WTC11 (cell line): ENCODE results near the gene CD1D.

Source experiments
- CREB1 ChIP-seq: sonication (generic); formaldehyde crosslinking; IDR thresholded peaks from 2 replicates; pipeline ENCODE4 v1.8.0; 2023; ENCODE audit warnings: mild to moderate bottlenecking, missing genetic modification reagents
- CTCF ChIP-seq: fragments of 200-600 bp; IDR thresholded peaks from 2 replicates; pipeline ENCODE4 v1.8.0; 2022; ENCODE audit warnings: antibody characterized with exemption
- ESRRA ChIP-seq: sonication (generic); formaldehyde crosslinking; IDR thresholded peaks from 2 replicates; pipeline ENCODE4 v1.8.1; 2022; ENCODE audit warnings: mild to moderate bottlenecking, missing genetic modification reagents, borderline replicate concordance
- MYBL2 ChIP-seq: sonication (generic); formaldehyde crosslinking; IDR thresholded peaks from 2 replicates; pipeline ENCODE4 v1.8.1; 2023; ENCODE audit warnings: mild to moderate bottlenecking, moderate library complexity, missing genetic modification reagents
- PRDM15 ChIP-seq: sonication (generic); formaldehyde crosslinking; IDR thresholded peaks from 2 replicates; pipeline ENCODE4 v1.8.0; 2022; ENCODE audit warnings: missing genetic modification reagents
- STAT6 ChIP-seq: sonication (generic); formaldehyde crosslinking; conservative IDR thresholded peaks from 2 replicates; pipeline ENCODE4 v1.8.1; 2023; ENCODE audit warnings: mild to moderate bottlenecking, low read depth, missing genetic modification reagents, moderate library complexity
- USF2 ChIP-seq: sonication (generic); formaldehyde crosslinking; IDR thresholded peaks from 2 replicates; pipeline ENCODE4 v1.8.1; 2023; ENCODE audit warnings: mild to moderate bottlenecking, missing genetic modification reagents, moderate library complexity
- ZNF121 ChIP-seq: sonication (generic); formaldehyde crosslinking; IDR thresholded peaks from 2 replicates; pipeline ENCODE4 v1.8.0; 2023; ENCODE audit warnings: missing genetic modification reagents
- TF ChIP-seq, protein P1 (sequence below): sonication (generic); formaldehyde crosslinking; IDR thresholded peaks from 2 replicates; pipeline ENCODE4 v1.8.0; 2022; ENCODE audit warnings: mild to moderate bottlenecking, missing genetic modification reagents

GRCh38 chr1:158149577-158150269 lies 31.0 kb upstream of the CD1D start:
- TF ChIP-seq CTCF, result no peak
- TF ChIP-seq MYBL2 (CRISPR knock-in tag), result no peak
- TF ChIP-seq USF2 (CRISPR knock-in tag), result peak; percentile 35
- no peak for TF ChIP-seq STAT6 (CRISPR knock-in tag)
- TF ChIP-seq PRDM15 (CRISPR knock-in tag), result no peak
- TF ChIP-seq ZNF121 (CRISPR knock-in tag), result no peak
- TF ChIP-seq, protein P1, sequence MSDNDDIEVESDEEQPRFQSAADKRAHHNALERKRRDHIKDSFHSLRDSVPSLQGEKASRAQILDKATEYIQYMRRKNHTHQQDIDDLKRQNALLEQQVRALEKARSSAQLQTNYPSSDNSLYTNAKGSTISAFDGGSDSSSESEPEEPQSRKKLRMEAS (CRISPR knock-in tag), result peak; percentile 35; the same call in 1 of the 2 replicates
- no peak for TF ChIP-seq CREB1 (CRISPR knock-in tag)
- TF ChIP-seq ESRRA (CRISPR knock-in tag), result no peak
